Testis (tissue), 2 donors: ENCODE measurements around the gene PSMD4.

Experiments used
- POLR2A ChIP-seq: fragments of 450-650 bp; IDR thresholded peaks from one replicate; pipeline ENCODE4 v1.6.1; 2017; ENCODE audit warnings: antibody characterized with exemption, mild to moderate bottlenecking, moderate library complexity
- TF ChIP-seq, protein P1 (sequence below), 3 experiments: fragments of 450-650 bp in 2 of 3; fragments of 200-600 bp in 1 of 3; sonication (generic) in 1 of 3; IDR thresholded peaks; one replicate each; pipeline ENCODE4 v1.5.1; 2016 to 2019; ENCODE audit warnings: antibody characterized with exemption in 3 of 3, mild to moderate bottlenecking in 2 of 3, moderate library complexity in 1 of 3

GRCh38 chr1:151267760-151268159, 13.2 kb downstream of the PSMD4 start:
- TF ChIP-seq, protein P1, sequence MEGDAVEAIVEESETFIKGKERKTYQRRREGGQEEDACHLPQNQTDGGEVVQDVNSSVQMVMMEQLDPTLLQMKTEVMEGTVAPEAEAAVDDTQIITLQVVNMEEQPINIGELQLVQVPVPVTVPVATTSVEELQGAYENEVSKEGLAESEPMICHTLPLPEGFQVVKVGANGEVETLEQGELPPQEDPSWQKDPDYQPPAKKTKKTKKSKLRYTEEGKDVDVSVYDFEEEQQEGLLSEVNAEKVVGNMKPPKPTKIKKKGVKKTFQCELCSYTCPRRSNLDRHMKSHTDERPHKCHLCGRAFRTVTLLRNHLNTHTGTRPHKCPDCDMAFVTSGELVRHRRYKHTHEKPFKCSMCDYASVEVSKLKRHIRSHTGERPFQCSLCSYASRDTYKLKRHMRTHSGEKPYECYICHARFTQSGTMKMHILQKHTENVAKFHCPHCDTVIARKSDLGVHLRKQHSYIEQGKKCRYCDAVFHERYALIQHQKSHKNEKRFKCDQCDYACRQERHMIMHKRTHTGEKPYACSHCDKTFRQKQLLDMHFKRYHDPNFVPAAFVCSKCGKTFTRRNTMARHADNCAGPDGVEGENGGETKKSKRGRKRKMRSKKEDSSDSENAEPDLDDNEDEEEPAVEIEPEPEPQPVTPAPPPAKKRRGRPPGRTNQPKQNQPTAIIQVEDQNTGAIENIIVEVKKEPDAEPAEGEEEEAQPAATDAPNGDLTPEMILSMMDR (IDR thresholded peaks at IDR 0.05), result no peak
- TF ChIP-seq POLR2A, result no peak
